ENCODE data around the gene NAV2.

- TF ChIP-seq POLR2AphosphoS5 (IDR thresholded peaks at IDR 0.05) (no peak), EP300 (IDR thresholded peaks at IDR 0.05; ENCODE audit: low read depth) (no peak)
These were observed 173.9 kb downstream of the NAV2 start for GRCh38 chr11:19886498-19886897.

Measured in transverse colon (tissue), 3 donors.